ENCODE results near the gene NEGR1.

The NEGR1 gene

DNA sequence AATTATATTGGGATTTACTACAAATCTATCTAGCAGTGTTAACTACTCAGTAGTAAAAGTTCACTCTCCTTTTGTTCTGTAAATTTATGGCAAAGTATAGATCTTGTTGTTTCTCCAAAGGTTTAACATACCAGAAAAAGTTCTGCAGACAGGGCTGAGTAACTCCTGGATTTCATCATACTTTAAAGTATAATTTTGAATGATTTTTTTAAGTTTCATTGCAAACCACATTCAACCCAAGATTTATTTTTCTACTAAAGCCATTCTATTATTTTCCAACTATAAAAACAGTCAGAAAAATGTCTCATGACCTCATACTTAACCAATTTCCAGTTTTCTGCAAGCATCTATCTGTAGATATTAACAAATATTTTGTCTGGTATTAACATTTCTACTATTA, 615.7 kb downstream of the NEGR1 start:
- no peak for DNase-seq

DNA sequence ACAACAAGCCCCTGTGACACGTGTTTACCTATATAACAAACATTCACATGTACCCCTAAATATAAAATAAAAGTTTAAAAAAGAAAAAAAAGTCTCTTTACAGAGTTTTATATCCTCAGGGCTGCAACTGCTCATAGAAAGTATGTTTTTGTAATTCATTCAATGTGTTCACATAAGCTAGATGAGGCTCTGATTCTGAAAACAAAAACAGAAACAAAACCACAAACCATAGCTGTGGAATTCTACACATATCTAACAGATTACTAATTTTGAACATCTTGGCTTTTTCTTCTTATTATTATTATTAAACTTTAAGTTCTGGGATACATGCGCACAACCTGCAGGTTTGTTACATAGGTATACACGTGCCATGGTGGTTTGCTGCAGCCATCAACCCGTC, 621.9 kb downstream of the NEGR1 start:
- no peak for DNase-seq

DNA sequence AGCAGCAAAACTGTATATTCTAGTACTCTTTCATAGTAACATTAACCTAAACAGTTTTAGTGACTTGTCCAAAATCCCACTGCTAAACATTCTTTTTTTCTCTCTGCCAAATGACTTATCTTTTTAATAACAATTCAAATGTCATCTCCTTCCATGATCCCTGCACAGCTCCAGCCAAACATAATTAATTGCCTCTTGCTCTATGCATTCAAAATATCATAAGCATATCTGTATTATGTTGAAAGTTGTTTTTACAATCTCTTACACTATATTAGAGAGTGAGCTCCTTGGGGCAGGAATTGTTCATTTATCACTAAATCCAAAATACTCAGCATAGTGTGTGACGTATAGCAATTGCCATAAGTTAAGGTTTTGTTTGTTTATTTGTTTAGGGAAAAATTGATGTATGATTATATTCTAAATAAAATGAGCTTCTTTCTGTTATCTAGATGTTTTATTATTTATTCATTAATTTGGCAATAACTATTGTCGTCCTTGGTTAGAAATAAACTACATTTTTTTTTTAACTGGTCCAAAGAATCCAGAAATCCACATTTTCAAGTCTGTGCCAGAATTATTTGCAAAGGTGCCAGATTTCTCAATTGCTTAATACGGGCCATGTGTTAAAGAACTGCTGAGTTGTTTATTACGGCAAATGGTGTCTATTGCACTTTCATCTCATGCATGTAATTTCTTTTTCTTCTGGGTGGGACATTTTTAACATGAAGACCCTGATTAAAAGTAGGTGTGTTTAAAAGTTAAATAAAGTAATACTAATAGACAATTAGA, 624.3 kb downstream of the NEGR1 start:
- no peak for DNase-seq

DNA sequence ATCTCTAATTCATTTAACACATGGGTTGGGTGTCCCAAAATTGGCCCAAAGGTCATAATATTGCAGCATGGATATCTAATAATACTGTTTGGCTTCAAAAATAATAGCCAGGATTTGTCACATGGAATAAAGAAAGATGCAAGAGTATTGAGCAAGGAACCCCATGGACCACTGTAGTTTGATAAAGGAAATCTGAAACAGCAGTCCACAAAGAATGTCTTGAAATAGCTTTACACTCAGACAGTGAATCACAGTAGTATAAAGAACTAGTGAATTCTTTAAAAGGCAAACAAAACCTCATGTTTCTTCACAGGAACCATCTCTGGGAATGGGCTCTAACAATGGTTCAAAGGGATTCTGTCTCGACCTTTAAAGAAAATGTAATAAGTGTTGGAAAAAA, 625.4 kb downstream of the NEGR1 start:
- no peak for DNase-seq

DNA sequence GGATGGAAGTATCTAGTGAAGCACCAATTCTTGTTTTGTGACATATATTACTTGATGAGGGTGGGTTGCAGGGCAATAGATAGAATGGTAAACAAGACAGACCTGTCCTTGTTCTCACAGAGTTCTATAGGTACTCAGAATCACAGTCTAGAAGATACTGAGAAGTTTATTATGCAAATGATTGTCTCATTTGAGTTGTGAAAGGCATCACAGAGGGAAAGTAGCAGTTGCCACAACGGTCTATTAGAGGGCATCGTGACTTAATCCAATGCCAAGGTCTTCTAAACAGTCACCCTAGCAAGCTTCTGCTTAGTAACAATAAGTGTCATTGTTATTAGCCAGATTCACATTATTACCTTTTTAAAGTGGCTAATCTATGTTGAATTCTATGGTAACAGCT, 626.7 kb downstream of the NEGR1 start:
- no peak for DNase-seq

DNA sequence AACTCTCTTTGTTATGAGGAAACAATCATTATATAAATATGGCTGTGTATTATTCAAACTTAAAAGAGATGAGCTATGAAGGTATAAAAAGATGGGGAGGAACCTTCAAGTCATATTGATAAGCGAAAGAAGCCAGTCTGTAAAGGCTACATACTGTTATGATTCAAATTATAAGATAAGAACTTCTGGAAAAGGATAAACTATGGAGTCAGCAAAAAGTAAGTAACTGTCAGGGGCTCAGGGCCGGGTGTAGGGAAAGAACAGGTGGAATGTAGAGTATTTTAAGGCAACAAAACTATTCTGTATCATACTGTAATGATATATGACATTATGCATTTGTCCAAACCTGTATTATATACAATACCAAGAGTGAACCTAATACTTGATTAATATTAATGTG, 628.4 kb downstream of the NEGR1 start:
- DNase-seq: no peak

DNA sequence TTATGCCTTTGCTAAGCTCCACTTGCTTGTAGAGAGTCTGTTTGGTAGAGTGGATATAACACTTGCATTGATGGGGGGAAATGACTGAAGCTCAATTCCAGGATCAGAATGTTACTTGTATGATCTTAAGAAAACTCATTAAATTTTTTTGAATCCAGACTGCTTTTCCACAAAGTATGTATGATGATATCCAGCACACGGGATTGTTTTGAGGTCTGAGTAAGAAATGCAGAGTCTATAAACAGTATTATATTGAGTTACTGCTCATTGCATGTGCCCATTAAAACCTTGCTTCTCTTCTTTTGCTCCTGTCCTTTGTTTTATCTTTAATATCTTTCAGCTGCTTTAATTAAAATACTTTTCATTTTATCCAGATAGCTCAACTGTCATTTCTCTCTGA, 631.1 kb downstream of the NEGR1 start:
- no peak for DNase-seq

DNA sequence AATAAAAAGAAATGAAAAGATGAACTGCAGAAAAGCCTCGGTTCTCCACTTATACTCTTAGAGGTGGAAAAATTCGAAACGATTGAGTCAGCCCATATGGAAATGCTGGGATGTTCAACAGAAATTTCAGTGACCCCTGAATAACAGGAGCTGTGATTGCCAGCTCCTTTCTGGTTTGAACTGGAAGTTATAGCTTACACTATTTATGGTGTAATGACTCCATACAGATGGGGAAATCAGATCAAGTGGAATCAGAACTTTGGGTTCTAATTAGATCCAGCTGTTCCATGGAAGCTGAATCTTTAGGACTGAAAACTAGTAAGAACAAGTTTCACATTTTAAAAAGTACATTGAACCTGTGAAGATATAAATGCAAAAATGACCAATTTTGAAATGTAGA, 632.2 kb downstream of the NEGR1 start:
- DNase-seq: no peak

DNA sequence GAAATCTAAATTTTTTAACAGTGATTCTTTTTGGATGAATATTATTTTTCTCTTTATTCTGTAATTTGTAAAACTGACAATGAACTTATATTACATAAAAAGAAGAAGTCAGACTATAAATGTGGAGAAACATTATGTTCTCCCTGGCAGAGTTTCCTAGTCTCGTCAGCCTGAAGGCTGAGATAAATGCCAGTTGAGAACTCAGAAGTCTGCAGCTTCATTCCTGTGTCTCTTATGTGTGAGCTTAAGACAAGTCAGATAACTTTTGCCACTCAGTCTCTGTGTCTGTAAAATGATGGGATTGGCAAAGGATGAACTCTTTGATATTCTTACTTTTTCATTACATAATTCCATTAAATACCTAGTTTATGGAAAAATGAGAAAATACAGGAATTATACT, 632.7 kb downstream of the NEGR1 start:
- no peak for DNase-seq

DNA sequence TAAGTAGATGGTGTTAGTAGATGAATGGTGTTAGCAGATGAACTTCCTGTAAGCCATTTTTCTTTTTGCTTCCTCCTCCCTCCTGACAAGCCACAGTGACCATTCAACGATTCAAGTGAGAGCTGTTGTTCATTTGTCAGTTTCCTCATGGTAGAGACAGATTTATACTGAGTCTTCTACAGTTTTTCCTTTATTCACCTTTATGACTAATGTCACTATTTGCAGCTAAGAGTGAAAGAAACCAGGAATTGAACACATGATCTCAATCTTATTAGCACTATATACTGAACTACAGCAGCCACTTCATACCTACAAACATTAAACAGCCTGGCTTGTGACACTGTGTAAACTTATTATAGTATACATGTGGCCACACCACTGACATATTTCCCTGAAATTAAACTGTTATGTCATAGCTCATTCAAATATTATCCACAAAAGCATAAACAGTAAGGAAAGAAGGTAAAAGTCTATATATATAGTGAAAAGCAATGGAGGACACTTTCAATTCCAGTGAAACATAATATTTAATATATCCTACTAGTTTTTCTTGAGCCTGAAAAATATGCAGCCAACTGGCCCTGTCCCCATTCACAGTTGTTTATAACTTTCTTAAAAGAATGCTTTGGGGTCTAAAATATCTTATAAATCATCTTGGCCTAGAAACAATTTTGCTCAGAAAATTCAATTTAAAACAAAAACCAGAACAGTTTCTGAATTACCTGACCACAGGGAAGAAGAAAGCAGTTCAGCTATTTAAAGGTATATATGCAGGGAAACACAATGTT, 634.6 kb downstream of the NEGR1 start:
- no peak for DNase-seq

DNA sequence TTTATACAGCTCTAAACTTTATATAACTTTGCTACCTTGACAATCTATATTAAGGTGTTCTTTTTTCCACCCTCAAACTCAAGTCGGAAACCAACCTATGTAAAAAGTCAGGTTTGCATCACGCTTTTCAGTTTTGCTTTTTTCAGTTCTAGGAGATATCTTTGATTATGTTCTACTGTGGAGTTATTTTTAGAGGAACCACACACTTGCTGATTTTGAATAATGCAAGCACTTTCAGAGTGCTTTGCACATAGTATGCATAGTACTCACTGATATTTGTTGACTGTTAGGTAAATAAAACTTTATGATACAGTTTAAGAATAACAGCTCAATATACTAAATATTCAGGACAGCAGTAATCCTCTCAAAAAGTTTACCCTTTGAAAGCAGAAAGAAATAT, 637.3 kb downstream of the NEGR1 start:
- no peak for DNase-seq

DNA sequence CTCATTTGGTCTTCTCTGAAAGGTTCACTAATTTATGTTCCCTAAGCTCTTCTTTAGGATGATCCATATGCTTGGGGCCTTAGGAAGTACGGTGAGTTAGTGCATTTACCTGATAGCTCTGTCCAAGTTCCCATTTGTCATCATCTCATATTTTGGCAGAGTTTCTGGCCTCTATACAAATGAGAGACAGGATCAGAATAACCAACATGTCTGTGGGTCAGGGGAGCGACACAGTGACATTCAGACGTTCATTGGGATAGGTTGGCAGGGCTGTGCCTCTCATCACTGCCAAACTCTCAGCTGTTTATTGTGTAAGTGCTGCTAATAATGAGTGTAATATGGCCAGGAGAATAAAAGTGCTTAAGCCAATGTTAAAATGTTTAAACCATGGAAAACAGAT, 640.4 kb downstream of the NEGR1 start:
- DNase-seq: no peak

DNA sequence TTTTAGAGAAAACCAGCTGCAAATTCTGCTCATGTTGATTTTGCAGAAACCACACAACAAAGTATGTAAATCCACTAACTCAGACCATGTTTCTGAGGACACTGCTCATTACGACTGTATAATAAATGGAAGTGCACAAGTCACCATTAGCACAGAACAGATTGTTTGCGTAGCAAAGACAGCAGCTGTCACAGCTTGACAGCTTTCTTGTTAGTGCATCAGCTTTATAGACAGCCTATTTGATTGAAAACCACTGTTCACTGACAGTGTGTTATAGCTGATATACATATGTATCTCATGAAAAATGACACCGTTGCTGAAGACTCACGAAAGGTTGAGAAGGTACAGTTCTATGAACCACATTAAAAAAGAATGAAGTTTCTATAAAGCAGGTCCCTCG, 641.3 kb downstream of the NEGR1 start:
- DNase-seq: no peak

DNA sequence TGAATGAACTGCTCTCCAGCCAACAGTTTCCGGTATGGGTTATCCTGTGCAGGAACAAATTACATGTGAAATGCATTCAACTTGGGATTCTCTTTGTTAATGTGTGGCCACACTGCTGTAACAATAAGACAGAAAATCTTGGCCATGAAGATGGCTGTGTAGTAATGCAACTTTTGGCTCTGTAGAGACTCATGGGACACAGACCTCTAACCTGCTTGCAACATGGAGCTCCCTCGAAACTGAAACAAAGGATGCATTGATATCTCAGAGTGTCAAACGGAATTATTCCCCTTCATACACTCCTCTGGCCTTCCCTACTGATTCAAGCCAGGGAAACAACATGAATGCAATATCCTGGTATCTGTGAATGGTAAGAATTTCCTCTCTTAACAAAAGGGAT, 642.2 kb downstream of the NEGR1 start:
- no peak for DNase-seq

DNA sequence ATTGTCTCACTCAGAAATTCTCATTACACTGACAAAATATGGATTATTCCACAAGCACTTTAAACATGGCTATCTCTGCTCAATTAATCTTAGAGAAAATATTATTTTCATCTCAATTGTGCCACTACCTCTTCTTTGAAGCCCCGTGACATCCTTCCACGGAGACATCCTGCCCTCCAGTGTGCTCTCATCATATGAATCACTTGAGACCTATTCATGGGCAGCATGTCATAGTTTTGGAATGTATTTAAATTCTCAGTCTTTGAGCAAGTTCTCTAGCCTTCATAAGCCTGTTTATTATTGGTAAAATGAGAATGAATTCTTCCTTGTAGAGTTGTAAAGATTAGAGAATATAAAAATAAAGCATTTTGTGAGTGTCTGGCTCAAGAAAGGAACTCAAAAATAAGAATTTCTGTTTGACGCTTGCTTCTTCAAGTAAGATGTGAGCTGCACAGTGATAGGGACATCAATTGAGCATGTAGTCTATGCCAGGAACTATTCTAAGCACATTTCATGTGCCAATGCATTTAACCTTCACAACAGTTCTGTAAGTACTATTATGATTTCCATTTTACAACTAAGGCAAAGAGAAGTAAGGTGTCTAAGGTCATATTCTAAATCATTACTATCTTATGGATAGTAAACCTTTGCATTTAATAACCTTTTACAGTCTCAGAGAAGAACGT, 644.1 kb downstream of the NEGR1 start:
- no peak for DNase-seq

DNA sequence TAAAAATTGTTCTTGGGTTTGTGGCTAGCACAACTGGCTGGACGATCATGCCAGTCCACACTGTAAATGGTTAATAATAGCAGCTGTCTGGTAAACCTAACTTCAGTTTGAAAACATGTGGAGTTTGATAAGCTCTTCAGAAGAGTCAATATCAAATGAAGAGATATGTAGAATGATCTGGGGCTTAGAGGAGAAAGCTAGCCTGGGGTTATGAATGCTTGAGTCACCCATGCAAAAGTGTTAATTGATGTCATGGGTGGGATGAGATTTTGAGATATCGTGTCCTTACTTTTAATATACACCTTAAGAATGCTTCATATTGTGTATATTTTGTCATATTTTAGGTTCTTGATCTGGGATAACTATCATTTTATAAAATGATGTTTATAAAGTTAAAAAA, 646.8 kb downstream of the NEGR1 start:
- no peak for DNase-seq

DNA sequence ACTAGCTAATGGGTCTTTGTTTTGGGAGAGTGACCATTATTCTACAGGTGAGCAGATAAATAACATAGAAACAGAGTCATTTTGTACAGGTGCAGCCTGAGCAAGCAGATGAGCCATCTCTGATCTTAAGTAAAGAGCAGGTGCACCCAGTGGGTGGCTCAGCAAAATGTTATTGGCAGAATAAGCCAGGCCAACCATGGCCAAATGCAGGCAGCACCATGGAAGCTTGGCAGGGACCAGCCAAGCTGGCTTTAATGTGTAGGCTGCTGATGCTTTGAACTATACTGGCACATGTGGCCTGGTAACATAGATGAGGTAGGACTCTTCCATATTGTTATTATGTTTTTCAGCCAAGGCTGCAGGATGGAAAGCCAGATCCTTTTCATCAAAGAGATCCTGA, 648.2 kb downstream of the NEGR1 start:
- no peak for DNase-seq

DNA sequence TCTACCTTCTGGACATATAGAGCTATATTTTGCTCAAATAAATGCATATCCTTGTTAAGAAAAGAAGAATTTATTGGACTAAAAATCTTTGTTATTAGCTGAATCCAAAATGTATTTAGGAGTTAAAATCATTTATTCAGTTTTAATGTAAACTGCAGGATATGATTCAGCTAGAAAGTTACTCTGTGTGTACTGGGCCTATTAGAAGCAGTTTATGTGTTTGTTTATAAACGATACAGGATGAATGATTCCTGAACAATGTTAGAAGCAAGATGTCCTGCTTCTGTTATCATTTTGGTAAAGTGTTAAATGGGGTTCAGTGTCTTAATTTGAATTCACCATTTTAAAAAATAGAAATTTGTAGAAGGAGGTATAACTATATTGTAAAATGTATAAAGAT, 652.3 kb downstream of the NEGR1 start:
- DNase-seq: no peak

DNA sequence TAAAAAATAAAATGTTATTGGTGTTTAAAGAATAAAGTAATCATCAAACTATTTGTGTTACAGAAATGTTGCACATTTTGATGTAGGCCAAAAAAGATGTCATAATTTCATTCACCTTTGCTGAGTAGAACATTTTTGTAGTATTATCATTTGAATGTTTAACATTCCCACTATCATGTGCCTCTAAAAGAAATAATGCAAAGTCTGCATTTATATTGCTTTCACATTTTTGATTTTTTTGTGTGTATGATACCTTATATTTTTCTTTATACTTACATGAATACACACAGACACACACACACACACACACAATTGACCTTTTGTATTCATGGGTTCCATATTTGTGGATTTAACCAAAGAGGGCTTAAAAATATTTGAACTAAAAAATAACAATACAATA, 657.3 kb downstream of the NEGR1 start:
- no peak for DNase-seq

DNA sequence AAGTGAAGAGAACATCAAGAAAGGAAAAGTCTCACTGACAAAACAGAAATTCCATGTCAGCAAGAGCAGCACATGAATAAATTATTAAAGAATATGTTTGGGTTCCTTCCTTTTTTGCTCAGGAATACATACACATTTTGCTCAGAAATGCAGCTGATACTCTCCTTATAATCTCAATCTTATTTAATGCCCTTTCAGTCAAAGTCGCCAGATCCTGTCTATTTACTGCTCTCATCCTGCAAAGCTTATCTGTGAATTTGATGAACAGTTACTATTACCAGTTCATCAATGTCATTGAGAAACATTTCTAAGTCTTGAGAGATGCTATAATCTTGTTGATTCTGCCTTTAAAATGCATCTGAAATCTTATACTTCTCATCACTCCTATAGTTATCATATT, 658.5 kb downstream of the NEGR1 start:
- DNase-seq: no peak

DNA sequence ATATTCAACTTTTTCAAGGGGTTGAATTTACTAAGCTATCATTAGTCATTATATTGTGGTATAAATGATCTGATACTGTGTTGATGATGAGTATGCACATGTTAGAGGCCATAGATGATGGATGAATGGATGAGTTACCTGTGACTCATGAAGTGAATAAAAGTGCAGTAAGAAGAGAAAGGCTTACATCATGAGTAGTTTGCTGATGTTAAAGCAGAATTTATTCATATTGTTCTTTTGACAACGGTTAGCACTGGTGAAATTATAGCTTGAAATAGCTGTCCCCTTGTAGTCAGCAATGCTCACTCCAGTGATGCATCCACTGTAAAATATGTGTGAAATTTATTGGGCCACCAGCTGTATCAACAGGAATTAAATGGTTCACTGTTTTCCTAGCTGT, 660.6 kb downstream of the NEGR1 start:
- no peak for DNase-seq

DNA sequence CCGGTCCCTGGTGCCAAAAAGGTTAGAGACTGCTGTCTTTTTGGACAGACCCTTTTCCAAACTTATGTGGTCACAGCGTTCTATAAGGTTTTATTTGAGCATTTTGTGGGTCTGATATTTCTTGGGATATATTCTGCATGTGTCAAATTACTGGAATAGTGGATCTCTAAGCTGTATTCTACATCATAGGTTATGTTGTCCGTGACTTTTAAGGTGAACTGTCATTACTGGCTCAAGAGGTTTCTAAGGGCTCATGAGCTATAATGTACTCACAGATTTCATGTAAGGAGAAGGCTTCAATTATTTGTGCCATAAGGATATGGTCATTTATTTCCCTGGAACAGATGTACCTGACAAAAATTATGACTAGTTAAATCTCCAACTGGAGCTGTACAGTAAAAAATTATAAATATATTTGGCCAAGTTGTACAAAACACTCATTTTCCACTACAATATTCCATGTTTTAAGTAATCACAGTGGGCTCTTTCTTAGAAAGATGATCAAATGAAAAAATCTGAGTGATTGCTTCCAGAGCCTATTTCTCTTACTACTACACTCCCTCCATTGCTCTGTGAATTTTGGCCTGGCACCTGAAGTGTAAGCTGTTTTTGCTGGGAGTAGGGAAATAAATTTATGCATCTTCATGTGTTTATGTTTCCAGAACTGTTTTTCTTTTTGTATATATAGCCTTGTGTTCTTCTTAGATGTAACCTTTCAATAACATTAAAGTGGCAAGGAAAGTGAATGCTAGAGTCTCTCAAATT, 663.4 kb downstream of the NEGR1 start:
- no peak for DNase-seq

DNA sequence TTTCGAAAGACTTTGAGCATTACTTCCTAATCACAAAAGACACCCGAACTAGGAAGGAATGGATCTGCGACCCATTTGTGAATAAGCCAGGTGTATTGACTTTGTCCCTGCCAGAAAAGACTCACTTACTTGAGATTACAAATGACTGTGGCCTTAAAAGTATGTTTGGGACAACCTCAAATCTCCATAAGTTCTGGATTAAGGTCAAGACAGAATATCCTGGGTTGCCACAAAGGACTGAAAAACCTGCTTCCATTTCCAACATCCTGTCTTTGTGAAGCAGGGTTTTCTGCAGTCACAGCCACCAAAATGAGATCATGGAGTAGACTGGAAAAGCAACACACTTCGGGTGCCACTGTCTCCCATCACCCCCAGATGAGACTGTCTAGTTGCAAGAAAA, 664.1 kb downstream of the NEGR1 start:
- DNase-seq: no peak
